Progenitor cell of endocrine pancreas (in vitro differentiated cells): ENCODE results near the gene SC5D. TPM values are rescaled to one million over a fixed set of nuclear protein-coding genes. Genes with fewer than 3 reads are reported as not detected.

ENCODE experiments used
- DNase-seq: peaks from one replicate; pipeline ENCODE4 v3.0.0; 2021; ENCODE audit warnings: low spot score; ENCODE audit not compliant: unreplicated experiment
- H3K27ac Mint-ChIP-seq: 2 replicates; pipeline ENCODE4 v1.8.0; 2021; ENCODE audit warnings: mild to moderate bottlenecking, moderate library complexity, mixed read lengths
- H3K27me3 Mint-ChIP-seq: 2 replicates; pipeline ENCODE4 v1.8.0; 2021; ENCODE audit warnings: mixed read lengths
- H3K36me3 Mint-ChIP-seq: 2 replicates; pipeline ENCODE4 v1.8.0; 2022; ENCODE audit warnings: mixed read lengths; ENCODE audit not compliant: insufficient read depth
- H3K4me1 Mint-ChIP-seq: 2 replicates; pipeline ENCODE4 v1.8.0; 2021; ENCODE audit warnings: low read depth, mixed read lengths
- H3K4me3 Mint-ChIP-seq: 2 replicates; pipeline ENCODE4 v1.8.0; 2021; ENCODE audit warnings: low read depth, mild to moderate bottlenecking, moderate library complexity, mixed read lengths
- H3K9me3 Mint-ChIP-seq: 2 replicates; pipeline ENCODE4 v1.8.0; 2021; ENCODE audit warnings: low read depth, mixed read lengths
- CTCF ChIP-seq: fragments of 200-600 bp; sonication (generic); IDR thresholded peaks from one replicate; pipeline ENCODE4 v1.5.0; 2021; ENCODE audit warnings: antibody characterized with exemption, mild to moderate bottlenecking; ENCODE audit not compliant: unreplicated experiment
- total RNA-seq: library from RNA; stranded (reverse); gene quantifications from 2 replicates; pipeline ENCODE4 v1.2.1, GENCODE V29; 2021

The SC5D gene
- total RNA-seq, 1 donor from 2014 or later: 58.7 TPM

- no peak for TF ChIP-seq CTCF
- H3K36me3 Mint-ChIP-seq: no peaks in the 10 kb centered on the region
- peaks cover 9% of the 10 kb centered on the region for H3K4me1 Mint-ChIP-seq
- H3K27me3 Mint-ChIP-seq: peaks cover 14% of the 10 kb centered on the region
- no peaks in the 10 kb centered on the region for H3K9me3 Mint-ChIP-seq
- H3K4me3 Mint-ChIP-seq: no peak overlapping the region
- H3K27ac Mint-ChIP-seq: no peak overlapping the region
- no peak for DNase-seq
Observed at GRCh38 chr11:121321614-121322243, 29.2 kb downstream of the SC5D start.

- H3K9me3 Mint-ChIP-seq: no peaks in the 10 kb centered on the region
- peaks cover 9% of the 10 kb centered on the region for H3K4me1 Mint-ChIP-seq
- no peak for DNase-seq
- no peak overlapping the region for H3K27ac Mint-ChIP-seq
- no peaks in the 10 kb centered on the region for H3K36me3 Mint-ChIP-seq
- peak; percentile 19 for TF ChIP-seq CTCF
- peaks cover 14% of the 10 kb centered on the region for H3K27me3 Mint-ChIP-seq
- H3K4me3 Mint-ChIP-seq: no peak overlapping the region
Observed at GRCh38 chr11:121323046-121323607, 30.6 kb downstream of the SC5D start.

- DNase-seq: no peak
- Mint-ChIP-seq H3K4me3 (no peak overlapping the region), H3K27ac (no peak overlapping the region), H3K4me1 (no peaks in the 10 kb centered on the region), H3K9me3 (no peaks in the 10 kb centered on the region), H3K27me3 (peaks cover 10% of the 10 kb centered on the region), H3K36me3 (no peaks in the 10 kb centered on the region)
- no peak for TF ChIP-seq CTCF
Observed at GRCh38 chr11:121326230-121326629, 33.7 kb downstream of the SC5D start.

GRCh38 chr11:121327553-121327952 lies 35.0 kb downstream of the SC5D start:
- Mint-ChIP-seq H3K36me3 (no peaks in the 10 kb centered on the region), H3K9me3 (peaks cover 3% of the 10 kb centered on the region), H3K27me3 (peaks cover 3% of the 10 kb centered on the region), H3K4me1 (no peaks in the 10 kb centered on the region), H3K27ac (no peak overlapping the region), H3K4me3 (no peak overlapping the region)
- no peak for TF ChIP-seq CTCF
- DNase-seq: no peak

- Mint-ChIP-seq H3K4me1 (no peaks in the 10 kb centered on the region), H3K36me3 (no peaks in the 10 kb centered on the region)
Observed at GRCh38 chr11:121328176-121328966, 35.8 kb downstream of the SC5D start.

More at GRCh38 chr11:121328176-121328966, 35.8 kb downstream of the SC5D start:
- peaks cover 3% of the 10 kb centered on the region for H3K9me3 Mint-ChIP-seq
- TF ChIP-seq CTCF: no peak
- no peak overlapping the region for H3K27ac Mint-ChIP-seq
- no peak overlapping the region for H3K4me3 Mint-ChIP-seq
- peaks cover 3% of the 10 kb centered on the region for H3K27me3 Mint-ChIP-seq
- DNase-seq: no peak
